HepG2 (cell line): Measurements from ENCODE around the gene PPP4C. TPM values are rescaled to one million over a fixed set of nuclear protein-coding genes. Genes with fewer than 3 reads are reported as not detected.

Experiments used
- FOSL2 ChIP-seq: sonication (generic); formaldehyde crosslinking; IDR thresholded peaks from 2 replicates; pipeline ENCODE4 v1.4.0; 2020; ENCODE audit warnings: missing genetic modification reagents
- FOXP4 ChIP-seq: sonication (generic); formaldehyde crosslinking; IDR thresholded peaks from 2 replicates; pipeline ENCODE4 v1.4.0; 2020; ENCODE audit warnings: missing genetic modification reagents
- GFI1 ChIP-seq: sonication (generic); formaldehyde crosslinking; IDR thresholded peaks from 2 replicates; pipeline ENCODE4 v1.5.0; 2020; ENCODE audit warnings: missing genetic modification reagents, mild to moderate bottlenecking, borderline replicate concordance
- GMEB1 ChIP-seq: sonication (generic); formaldehyde crosslinking; IDR thresholded peaks from 2 replicates; pipeline ENCODE4 v1.5.1; 2020; ENCODE audit warnings: missing genetic modification reagents, mild to moderate bottlenecking, borderline replicate concordance
- HDAC2 ChIP-seq: sonication (generic); formaldehyde crosslinking; IDR thresholded peaks from 2 replicates; pipeline ENCODE4 v1.4.0; 2020; ENCODE audit warnings: missing genetic modification reagents
- HNRNPL ChIP-seq: fragments of 200-400 bp; formaldehyde crosslinking; IDR thresholded peaks from 2 replicates; pipeline ENCODE4 v1.6.1; 2017; ENCODE audit warnings: mild to moderate bottlenecking, low read depth, low read length
- MATR3 ChIP-seq: sonication (generic); formaldehyde crosslinking; IDR thresholded peaks from 2 replicates; pipeline ENCODE4 v1.4.0; 2020; ENCODE audit warnings: missing genetic modification reagents
- MXD4 ChIP-seq: IDR thresholded peaks from 2 replicates; pipeline ENCODE4 v1.6.1; 2016; ENCODE audit warnings: mild to moderate bottlenecking, missing biosample characterization, missing genetic modification reagents
- MZF1 ChIP-seq: sonication (generic); formaldehyde crosslinking; IDR thresholded peaks from 2 replicates; pipeline ENCODE4 v1.8.1; 2023; ENCODE audit warnings: mild to moderate bottlenecking, missing genetic modification reagents, borderline replicate concordance
- NRL ChIP-seq: sonication (generic); formaldehyde crosslinking; IDR thresholded peaks from 2 replicates; pipeline ENCODE4 v1.5.0; 2020; ENCODE audit warnings: missing genetic modification reagents, mild to moderate bottlenecking, moderate library complexity, borderline replicate concordance
- RBFOX2 ChIP-seq: fragments of 200-400 bp; formaldehyde crosslinking; IDR thresholded peaks from 2 replicates; pipeline ENCODE4 v1.6.1; 2017; ENCODE audit warnings: low read depth, mild to moderate bottlenecking, low read length
- SNAPC5 ChIP-seq: sonication (generic); formaldehyde crosslinking; IDR thresholded peaks from 2 replicates; pipeline ENCODE4 v1.8.1; 2023; ENCODE audit warnings: mild to moderate bottlenecking, missing genetic modification reagents, borderline replicate concordance
- YY1 ChIP-seq: IDR thresholded peaks from 2 replicates; pipeline ENCODE4 v1.6.1; 2011; ENCODE audit warnings: low read length, low read depth, moderate library complexity, mild to moderate bottlenecking; ENCODE audit not compliant: insufficient read depth, insufficient replicate concordance
- ZC3H4 ChIP-seq: sonication (generic); formaldehyde crosslinking; IDR thresholded peaks from 2 replicates; pipeline ENCODE4 v1.4.0; 2020; ENCODE audit warnings: missing genetic modification reagents, borderline replicate concordance
- ZFP82 ChIP-seq: sonication (generic); formaldehyde crosslinking; IDR thresholded peaks from 2 replicates; pipeline ENCODE4 v1.5.1; 2020; ENCODE audit warnings: mild to moderate bottlenecking, missing genetic modification reagents, borderline replicate concordance
- ZFP91 ChIP-seq: sonication (generic); formaldehyde crosslinking; IDR thresholded peaks from 2 replicates; pipeline ENCODE4 v1.9.0; 2022; ENCODE audit warnings: missing genetic modification reagents, mild to moderate bottlenecking, borderline replicate concordance
- ZNF557 ChIP-seq: sonication (generic); formaldehyde crosslinking; IDR thresholded peaks from 2 replicates; pipeline ENCODE4 v1.4.0; 2020; ENCODE audit warnings: missing genetic modification reagents
- ZNF619 ChIP-seq: sonication (generic); formaldehyde crosslinking; IDR thresholded peaks from 2 replicates; pipeline ENCODE4 v1.4.0; 2020; ENCODE audit warnings: mild to moderate bottlenecking, missing genetic modification reagents
- ZNF629 ChIP-seq: sonication (generic); formaldehyde crosslinking; conservative IDR thresholded peaks from 2 replicates; pipeline ENCODE4 v1.5.0; 2020; ENCODE audit warnings: missing genetic modification reagents
- ZNF878 ChIP-seq: sonication (generic); formaldehyde crosslinking; IDR thresholded peaks from 2 replicates; pipeline ENCODE4 v1.8.1; 2023; ENCODE audit warnings: mild to moderate bottlenecking, missing genetic modification reagents, moderate library complexity
- ZSCAN25 ChIP-seq: sonication (generic); formaldehyde crosslinking; IDR thresholded peaks from 2 replicates; pipeline ENCODE4 v1.8.0; 2022; ENCODE audit warnings: mild to moderate bottlenecking, missing genetic modification reagents
- polyA plus RNA-seq, 8 experiments: library from polyadenylated mRNA; depleted of rRNA in 3 of 8; stranded (reverse) in 7 of 8; unstranded in 1 of 8; fragments of >200 nt; fragmentation: Illumina TruSeq in 4 of 8; extraction: Trizol in 4 of 8; gene quantifications; 2 replicates each; pipeline versions ENCODE4 v1.2.1 to v1.2.3, GENCODE V29; 2011 to 2016; ENCODE audit warnings: low read depth in 4 of 8, missing spikeins in 1 of 8, mixed read lengths in 1 of 8; ENCODE audit not compliant: insufficient read depth in 1 of 8
- total RNA-seq, 5 experiments: library from RNA; depleted of rRNA; stranded (reverse); fragments of >200 nt; fragmentation: Illumina TruSeq; extraction: Trizol; gene quantifications; 2 replicates each; pipeline ENCODE4 v1.2.3, GENCODE V29; 2016; ENCODE audit warnings: low read depth in 1 of 5

Gene PPP4C
- total and polyA plus RNA-seq, 2 of the 13 experiments (the other 11 are each of a cell fraction or from before 2014, with no cell fraction given): 176 to 220 TPM

GRCh38 chr16:30068750-30069610, 6.8 kb upstream of the PPP4C start (continued):
- TF ChIP-seq MXD4 (CRISPR knock-in tag) (peak; percentile 4; the same call in 1 of the 2 replicates), ZSCAN25 (CRISPR knock-in tag) (0 out of 2 replicates have a peak, but pooled peaks have one; percentile 34), RBFOX2 (peak; percentile 71), FOXP4 (CRISPR knock-in tag) (no peak), ZFP91 (CRISPR knock-in tag) (peak; percentile 43; the same call in 1 of the 2 replicates), SNAPC5 (CRISPR knock-in tag) (no peak), GMEB1 (no peak; the same call in 1 of the 2 replicates), HNRNPL (0 out of 2 replicates have a peak, but pooled peaks have one; percentile 28), NRL (CRISPR knock-in tag) (no peak), MATR3 (no peak), FOSL2 (CRISPR knock-in tag) (no peak), HDAC2 (CRISPR knock-in tag) (peak; percentile 18; the same call in 1 of the 2 replicates), ZNF629 (CRISPR knock-in tag) (no peak), ZNF878 (CRISPR knock-in tag) (no peak), ZNF557 (no peak), MZF1 (CRISPR knock-in tag) (0 out of 2 replicates have a peak, but pooled peaks have one; percentile 70), ZNF619 (no peak), ZFP82 (CRISPR knock-in tag) (no peak), GFI1 (no peak), ZC3H4 (no peak), YY1 (no peak)
